GM12878 (cell line): ENCODE data around the gene TPT1. TPM values are rescaled to one million over a fixed set of nuclear protein-coding genes. Genes with fewer than 3 reads are reported as not detected.

Experiments
- BHLHE40 ChIP-seq, 2 experiments: fragments of 450-650 bp in 1 of 2; IDR thresholded peaks; 2 replicates each; pipeline ENCODE4 v1.6.1; 2011 to 2017; ENCODE audit warnings: low read depth in 2 of 2, borderline replicate concordance in 1 of 2, improper control_type of control experiment in 1 of 2, low read length in 1 of 2, mild to moderate bottlenecking in 1 of 2
- GABPA ChIP-seq: IDR thresholded peaks from 2 replicates; pipeline ENCODE4 v1.6.1; 2014; ENCODE audit warnings: antibody characterized with exemption, low read depth, mild to moderate bottlenecking, inconsistent platforms
- KDM1A ChIP-seq: fragments of 200-600 bp; sonication (generic); IDR thresholded peaks from 2 replicates; pipeline ENCODE4 v1.6.1; 2016; ENCODE audit warnings: borderline replicate concordance
- LARP7 ChIP-seq: fragments of 450-650 bp; IDR thresholded peaks from 2 replicates; pipeline ENCODE4 v1.6.1; 2017; ENCODE audit warnings: mild to moderate bottlenecking
- NBN ChIP-seq: fragments of 450-650 bp; IDR thresholded peaks from 2 replicates; pipeline ENCODE4 v1.6.1; 2016
- NFIC ChIP-seq: IDR thresholded peaks from 2 replicates; pipeline ENCODE4 v1.6.1; 2012; ENCODE audit warnings: low read depth, mild to moderate bottlenecking, inconsistent platforms, low read length, moderate library complexity
- POLR2A ChIP-seq: IDR thresholded peaks from 2 replicates; pipeline ENCODE4 v1.6.1; 2011; ENCODE audit warnings: low read depth, mild to moderate bottlenecking, low read length
- SP1 ChIP-seq: IDR thresholded peaks from one replicate; pipeline ENCODE4 v1.6.1; 2011; ENCODE audit warnings: low read depth, low read length
- SPI1 ChIP-seq: IDR thresholded peaks from 2 replicates; pipeline ENCODE4 v1.6.1; 2011; ENCODE audit warnings: low read depth, mild to moderate bottlenecking, low read length, moderate library complexity, borderline replicate concordance; ENCODE audit not compliant: insufficient read depth
- YBX1 ChIP-seq: fragments of 450-650 bp; IDR thresholded peaks from 2 replicates; pipeline ENCODE4 v1.6.1; 2016; ENCODE audit warnings: antibody characterized with exemption
- ZNF24 ChIP-seq: fragments of 450-650 bp; IDR thresholded peaks from 2 replicates; pipeline ENCODE4 v1.6.1; 2017; ENCODE audit warnings: antibody characterized with exemption, mild to moderate bottlenecking
- ZNF384 ChIP-seq: IDR thresholded peaks from 2 replicates; pipeline ENCODE4 v1.6.1; 2012; ENCODE audit warnings: low read depth, mild to moderate bottlenecking, low read length, improper control_type of control experiment, borderline replicate concordance
- polyA plus RNA-seq, 11 experiments: library from polyadenylated mRNA; depleted of rRNA in 4 of 11; unstranded in 6 of 11; stranded (reverse) in 5 of 11; fragments of >200 nt; fragmentation: Nextera tagmentation in 4 of 11; fragmentation: Illumina TruSeq in 1 of 11; extraction: Ambion mirVana in 4 of 11; extraction: Trizol in 1 of 11; gene quantifications; 1 replicate in 1 of 11; 2 replicates in 10 of 11; pipeline versions ENCODE4 v1.2.1 to v1.2.3, GENCODE V29; 2011 to 2016; ENCODE audit warnings: inconsistent platforms in 2 of 11, missing spikeins in 2 of 11, low read depth in 1 of 11
- total RNA-seq, 4 experiments: library from RNA; depleted of rRNA in 3 of 4; stranded (reverse); fragments of >200 nt in 3 of 4; fragmentation: Illumina TruSeq in 1 of 4; extraction: Trizol in 1 of 4; gene quantifications; 2 replicates each; pipeline versions ENCODE4 v1.2.1 to v1.2.3, GENCODE V29; 2013 to 2021
- TF ChIP-seq, protein P1 (sequence below): fragments of 450-650 bp; formaldehyde crosslinking; IDR thresholded peaks from 2 replicates; pipeline ENCODE4 v1.5.0; 2022; ENCODE audit warnings: mild to moderate bottlenecking, missing genetic modification characterization
- TF ChIP-seq, protein P2 (sequence below): IDR thresholded peaks from 2 replicates; pipeline ENCODE4 v1.6.1; 2011; ENCODE audit warnings: mild to moderate bottlenecking, low read depth, low read length, moderate library complexity; ENCODE audit not compliant: insufficient replicate concordance
- TF ChIP-seq, protein P3 (sequence below): IDR thresholded peaks from 2 replicates; pipeline ENCODE4 v1.6.1; 2011; ENCODE audit warnings: borderline replicate concordance, low read depth, mild to moderate bottlenecking, moderate library complexity, low read length; ENCODE audit not compliant: insufficient read depth, poor library complexity, severe bottlenecking
- TF ChIP-seq, protein P4 (sequence below): fragments of 450-650 bp; IDR thresholded peaks from 2 replicates; pipeline ENCODE4 v1.6.1; 2016; ENCODE audit warnings: mild to moderate bottlenecking, moderate library complexity, borderline replicate concordance
- TF ChIP-seq, protein P5 (sequence below): fragments of 450-650 bp; IDR thresholded peaks from 2 replicates; pipeline ENCODE4 v1.6.1; 2018; ENCODE audit warnings: borderline replicate concordance, mild to moderate bottlenecking; ENCODE audit not compliant: partially characterized antibody

Gene TPT1
- total and polyA plus RNA-seq, 10 of the 15 experiments (the other 5 are each of a cell fraction or from before 2014, with no cell fraction given), result 1,038 to 5,925 (median 2,336) TPM

DNA sequence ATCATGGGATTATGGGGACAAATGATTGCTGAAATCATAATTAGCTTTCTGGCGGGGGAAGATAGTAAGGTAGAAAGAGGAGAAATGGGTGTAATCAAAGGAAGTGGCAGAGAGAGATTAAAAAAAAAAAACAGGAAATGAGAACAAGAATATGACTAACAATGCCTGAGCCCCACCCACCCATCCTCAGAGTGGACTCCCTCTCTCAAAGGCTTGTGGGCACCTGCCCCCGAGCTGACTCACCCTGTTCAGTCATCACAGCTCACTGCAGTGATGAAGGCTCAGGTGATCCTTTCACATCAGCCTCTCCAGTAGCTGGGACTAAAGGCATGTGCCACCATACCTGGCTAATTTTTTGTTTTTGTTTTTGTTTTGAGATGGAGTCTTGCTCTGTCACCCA, 26.4 kb upstream of the TPT1 start (continued):
- TF ChIP-seq, protein P1, sequence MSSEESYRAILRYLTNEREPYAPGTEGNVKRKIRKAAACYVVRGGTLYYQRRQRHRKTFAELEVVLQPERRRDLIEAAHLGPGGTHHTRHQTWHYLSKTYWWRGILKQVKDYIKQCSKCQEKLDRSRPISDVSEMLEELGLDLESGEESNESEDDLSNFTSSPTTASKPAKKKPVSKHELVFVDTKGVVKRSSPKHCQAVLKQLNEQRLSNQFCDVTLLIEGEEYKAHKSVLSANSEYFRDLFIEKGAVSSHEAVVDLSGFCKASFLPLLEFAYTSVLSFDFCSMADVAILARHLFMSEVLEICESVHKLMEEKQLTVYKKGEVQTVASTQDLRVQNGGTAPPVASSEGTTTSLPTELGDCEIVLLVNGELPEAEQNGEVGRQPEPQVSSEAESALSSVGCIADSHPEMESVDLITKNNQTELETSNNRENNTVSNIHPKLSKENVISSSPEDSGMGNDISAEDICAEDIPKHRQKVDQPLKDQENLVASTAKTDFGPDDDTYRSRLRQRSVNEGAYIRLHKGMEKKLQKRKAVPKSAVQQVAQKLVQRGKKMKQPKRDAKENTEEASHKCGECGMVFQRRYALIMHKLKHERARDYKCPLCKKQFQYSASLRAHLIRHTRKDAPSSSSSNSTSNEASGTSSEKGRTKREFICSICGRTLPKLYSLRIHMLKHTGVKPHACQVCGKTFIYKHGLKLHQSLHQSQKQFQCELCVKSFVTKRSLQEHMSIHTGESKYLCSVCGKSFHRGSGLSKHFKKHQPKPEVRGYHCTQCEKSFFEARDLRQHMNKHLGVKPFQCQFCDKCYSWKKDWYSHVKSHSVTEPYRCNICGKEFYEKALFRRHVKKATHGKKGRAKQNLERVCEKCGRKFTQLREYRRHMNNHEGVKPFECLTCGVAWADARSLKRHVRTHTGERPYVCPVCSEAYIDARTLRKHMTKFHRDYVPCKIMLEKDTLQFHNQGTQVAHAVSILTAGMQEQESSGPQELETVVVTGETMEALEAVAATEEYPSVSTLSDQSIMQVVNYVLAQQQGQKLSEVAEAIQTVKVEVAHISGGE (CRISPR knock-in tag), result no peak
- TF ChIP-seq GABPA (0 out of 2 replicates have a peak, but pooled peaks have one; percentile 32), ZNF384 (peak; percentile 74), SPI1 (peak; percentile 94), ZNF24 (no peak), YBX1 (no peak), NFIC (peak; percentile 63; the same call in 1 of the 2 replicates), KDM1A (no peak), BHLHE40 (IDR thresholded peaks at IDR 0.05; ENCODE audit: borderline replicate concordance in 1 of 2, low read depth in 2 of 2, low read length in 1 of 2) (peak in 1 of 2 experiments; percentile 74; a peak in 1 of 4 replicates), NBN (peak; percentile 68), SP1 (peak; percentile 48), POLR2A (0 out of 2 replicates have a peak, but pooled peaks have one; percentile 27), LARP7 (no peak)
- TF ChIP-seq, protein P2, sequence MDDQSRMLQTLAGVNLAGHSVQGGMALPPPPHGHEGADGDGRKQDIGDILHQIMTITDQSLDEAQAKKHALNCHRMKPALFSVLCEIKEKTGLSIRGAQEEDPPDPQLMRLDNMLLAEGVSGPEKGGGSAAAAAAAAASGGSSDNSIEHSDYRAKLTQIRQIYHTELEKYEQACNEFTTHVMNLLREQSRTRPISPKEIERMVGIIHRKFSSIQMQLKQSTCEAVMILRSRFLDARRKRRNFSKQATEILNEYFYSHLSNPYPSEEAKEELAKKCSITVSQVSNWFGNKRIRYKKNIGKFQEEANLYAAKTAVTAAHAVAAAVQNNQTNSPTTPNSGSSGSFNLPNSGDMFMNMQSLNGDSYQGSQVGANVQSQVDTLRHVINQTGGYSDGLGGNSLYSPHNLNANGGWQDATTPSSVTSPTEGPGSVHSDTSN, result no peak
- TF ChIP-seq, protein P3, sequence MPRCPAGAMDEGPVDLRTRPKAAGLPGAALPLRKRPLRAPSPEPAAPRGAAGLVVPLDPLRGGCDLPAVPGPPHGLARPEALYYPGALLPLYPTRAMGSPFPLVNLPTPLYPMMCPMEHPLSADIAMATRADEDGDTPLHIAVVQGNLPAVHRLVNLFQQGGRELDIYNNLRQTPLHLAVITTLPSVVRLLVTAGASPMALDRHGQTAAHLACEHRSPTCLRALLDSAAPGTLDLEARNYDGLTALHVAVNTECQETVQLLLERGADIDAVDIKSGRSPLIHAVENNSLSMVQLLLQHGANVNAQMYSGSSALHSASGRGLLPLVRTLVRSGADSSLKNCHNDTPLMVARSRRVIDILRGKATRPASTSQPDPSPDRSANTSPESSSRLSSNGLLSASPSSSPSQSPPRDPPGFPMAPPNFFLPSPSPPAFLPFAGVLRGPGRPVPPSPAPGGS, result peak; percentile 56
- TF ChIP-seq, protein P4, sequence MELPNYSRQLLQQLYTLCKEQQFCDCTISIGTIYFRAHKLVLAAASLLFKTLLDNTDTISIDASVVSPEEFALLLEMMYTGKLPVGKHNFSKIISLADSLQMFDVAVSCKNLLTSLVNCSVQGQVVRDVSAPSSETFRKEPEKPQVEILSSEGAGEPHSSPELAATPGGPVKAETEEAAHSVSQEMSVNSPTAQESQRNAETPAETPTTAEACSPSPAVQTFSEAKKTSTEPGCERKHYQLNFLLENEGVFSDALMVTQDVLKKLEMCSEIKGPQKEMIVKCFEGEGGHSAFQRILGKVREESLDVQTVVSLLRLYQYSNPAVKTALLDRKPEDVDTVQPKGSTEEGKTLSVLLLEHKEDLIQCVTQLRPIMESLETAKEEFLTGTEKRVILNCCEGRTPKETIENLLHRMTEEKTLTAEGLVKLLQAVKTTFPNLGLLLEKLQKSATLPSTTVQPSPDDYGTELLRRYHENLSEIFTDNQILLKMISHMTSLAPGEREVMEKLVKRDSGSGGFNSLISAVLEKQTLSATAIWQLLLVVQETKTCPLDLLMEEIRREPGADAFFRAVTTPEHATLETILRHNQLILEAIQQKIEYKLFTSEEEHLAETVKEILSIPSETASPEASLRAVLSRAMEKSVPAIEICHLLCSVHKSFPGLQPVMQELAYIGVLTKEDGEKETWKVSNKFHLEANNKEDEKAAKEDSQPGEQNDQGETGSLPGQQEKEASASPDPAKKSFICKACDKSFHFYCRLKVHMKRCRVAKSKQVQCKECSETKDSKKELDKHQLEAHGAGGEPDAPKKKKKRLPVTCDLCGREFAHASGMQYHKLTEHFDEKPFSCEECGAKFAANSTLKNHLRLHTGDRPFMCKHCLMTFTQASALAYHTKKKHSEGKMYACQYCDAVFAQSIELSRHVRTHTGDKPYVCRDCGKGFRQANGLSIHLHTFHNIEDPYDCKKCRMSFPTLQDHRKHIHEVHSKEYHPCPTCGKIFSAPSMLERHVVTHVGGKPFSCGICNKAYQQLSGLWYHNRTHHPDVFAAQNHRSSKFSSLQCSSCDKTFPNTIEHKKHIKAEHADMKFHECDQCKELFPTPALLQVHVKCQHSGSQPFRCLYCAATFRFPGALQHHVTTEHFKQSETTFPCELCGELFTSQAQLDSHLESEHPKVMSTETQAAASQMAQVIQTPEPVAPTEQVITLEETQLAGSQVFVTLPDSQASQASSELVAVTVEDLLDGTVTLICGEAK, result no peak
- TF ChIP-seq, protein P5, sequence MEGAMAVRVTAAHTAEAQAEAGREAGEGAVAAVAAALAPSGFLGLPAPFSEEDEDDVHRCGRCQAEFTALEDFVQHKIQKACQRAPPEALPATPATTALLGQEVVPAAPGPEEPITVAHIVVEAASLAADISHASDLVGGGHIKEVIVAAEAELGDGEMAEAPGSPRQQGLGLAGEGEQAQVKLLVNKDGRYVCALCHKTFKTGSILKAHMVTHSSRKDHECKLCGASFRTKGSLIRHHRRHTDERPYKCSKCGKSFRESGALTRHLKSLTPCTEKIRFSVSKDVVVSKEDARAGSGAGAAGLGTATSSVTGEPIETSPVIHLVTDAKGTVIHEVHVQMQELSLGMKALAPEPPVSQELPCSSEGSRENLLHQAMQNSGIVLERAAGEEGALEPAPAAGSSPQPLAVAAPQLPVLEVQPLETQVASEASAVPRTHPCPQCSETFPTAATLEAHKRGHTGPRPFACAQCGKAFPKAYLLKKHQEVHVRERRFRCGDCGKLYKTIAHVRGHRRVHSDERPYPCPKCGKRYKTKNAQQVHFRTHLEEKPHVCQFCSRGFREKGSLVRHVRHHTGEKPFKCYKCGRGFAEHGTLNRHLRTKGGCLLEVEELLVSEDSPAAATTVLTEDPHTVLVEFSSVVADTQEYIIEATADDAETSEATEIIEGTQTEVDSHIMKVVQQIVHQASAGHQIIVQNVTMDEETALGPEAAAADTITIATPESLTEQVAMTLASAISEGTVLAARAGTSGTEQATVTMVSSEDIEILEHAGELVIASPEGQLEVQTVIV, result no peak
